Thymus (tissue), 11 donors: ENCODE measurements around the gene KAT7. TPM values are rescaled to one million over a fixed set of nuclear protein-coding genes. Genes with fewer than 3 reads are reported as not detected.

Source experiments
- DNase-seq, 9 donors: peaks; one replicate each; pipeline ENCODE4 v3.0.0-alpha.2; 2013; ENCODE audit warnings: low spot score in 9 of 9, low read depth in 6 of 9, missing footprints in 1 of 9
- H3K27ac ChIP-seq, 2 donors: one replicate each; pipeline ENCODE4 v1.5.1; 2013; ENCODE audit warnings: control low read depth in 1 of 2, low read depth in 1 of 2, low read length in 1 of 2, mild to moderate bottlenecking in 1 of 2, moderate library complexity in 1 of 2
- H3K27me3 ChIP-seq, 2 donors: one replicate each; pipeline ENCODE4 v1.5.1; 2013; ENCODE audit warnings: low read length in 1 of 2; ENCODE audit not compliant: control insufficient read depth in 2 of 2, insufficient read depth in 1 of 2
- H3K36me3 ChIP-seq, 2 donors: one replicate each; pipeline ENCODE4 v1.5.1; 2013; ENCODE audit warnings: low read length in 1 of 2, mild to moderate bottlenecking in 1 of 2, moderate library complexity in 1 of 2; ENCODE audit not compliant: control insufficient read depth in 2 of 2, insufficient read depth in 2 of 2
- H3K4me1 ChIP-seq, 2 donors: one replicate each; pipeline ENCODE4 v1.5.1; 2013; ENCODE audit warnings: low read length in 2 of 2; ENCODE audit not compliant: control insufficient read depth in 2 of 2, insufficient read depth in 2 of 2
- H3K4me3 ChIP-seq, 2 donors: one replicate each; pipeline ENCODE4 v1.5.1; 2013; ENCODE audit warnings: low read length in 2 of 2, control low read depth in 1 of 2, mild to moderate bottlenecking in 1 of 2
- H3K9me3 ChIP-seq, 2 donors: one replicate each; pipeline ENCODE4 v1.5.1; 2013; ENCODE audit warnings: low read length in 1 of 2, mild to moderate bottlenecking in 1 of 2; ENCODE audit not compliant: control insufficient read depth in 2 of 2, insufficient read depth in 1 of 2
- WGBS: extraction: QIAGEN DNeasy Blood & Tissue Kit; methylation state at CpG from one replicate; pipeline ENCODE4 v1.1.7; 2013; 5-methylcytosine and 5-hydroxymethylcytosine counted together
- polyA plus RNA-seq: library from polyadenylated mRNA; stranded (reverse); fragments of 200-250 nt; gene quantifications from one replicate; pipeline ENCODE4 v1.2.3, GENCODE V29; 2013
- total RNA-seq: library from RNA; stranded (reverse); fragments of 120-200 nt; gene quantifications from one replicate; pipeline ENCODE4 v1.2.4, GENCODE V29; 2013
- donor health status: healthy.

The KAT7 gene
- total and polyA plus RNA-seq, 2 donors = 14.2 to 28.9 TPM

DNA sequence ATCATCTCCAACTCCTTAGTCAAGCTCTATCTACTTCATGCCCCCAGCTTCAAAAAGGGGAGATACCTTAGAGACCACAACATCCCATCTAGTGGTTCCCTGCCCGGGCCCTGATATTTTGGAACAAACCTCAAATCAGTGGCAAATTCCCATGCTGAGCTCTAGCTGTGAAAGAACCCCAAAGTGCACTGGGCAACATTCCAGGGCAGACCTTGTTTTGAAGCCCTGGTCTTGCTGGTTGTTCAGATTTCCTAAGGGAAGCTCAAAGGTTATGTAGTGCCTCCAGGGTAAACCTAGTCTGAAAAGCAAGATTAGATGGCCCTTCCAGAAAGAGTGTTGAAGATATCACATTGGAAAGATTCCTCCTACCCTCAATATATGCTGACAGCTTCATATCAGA, 40.8 kb upstream of the KAT7 start:
- H3K36me3 ChIP-seq = no peaks in the 10 kb centered on the region
- DNase-seq = peak in 1 of 9 donors; percentile 25
- H3K4me1 ChIP-seq = peaks cover 66 to 81% of the 10 kb centered on the region in 2 donors
- no peak overlapping the region for H3K4me3 ChIP-seq
- H3K27me3 ChIP-seq = no peaks in the 10 kb centered on the region
- H3K9me3 ChIP-seq = no peaks in the 10 kb centered on the region
- WGBS = 7% methylated on average over 1 of the region's 1 CpG
- peak overlapping the region; percentile 89 to 93 for H3K27ac ChIP-seq

GRCh38 chr17:49748223-49748622, 40.3 kb upstream of the KAT7 start:
- Histone ChIP-seq H3K27ac (peak overlapping the region; percentile 89 to 93), H3K4me3 (peak overlapping the region in 1 of 2 donors; percentile 11), H3K27me3 (no peaks in the 10 kb centered on the region), H3K36me3 (peaks cover 0 to 3% of the 10 kb centered on the region in 2 donors), H3K4me1 (peaks cover 61 to 79% of the 10 kb centered on the region in 2 donors), H3K9me3 (no peaks in the 10 kb centered on the region)
- DNase-seq = peak in 1 of 9 donors; percentile 66
- WGBS = 8% methylated on average over 3 of the region's 3 CpGs

DNA sequence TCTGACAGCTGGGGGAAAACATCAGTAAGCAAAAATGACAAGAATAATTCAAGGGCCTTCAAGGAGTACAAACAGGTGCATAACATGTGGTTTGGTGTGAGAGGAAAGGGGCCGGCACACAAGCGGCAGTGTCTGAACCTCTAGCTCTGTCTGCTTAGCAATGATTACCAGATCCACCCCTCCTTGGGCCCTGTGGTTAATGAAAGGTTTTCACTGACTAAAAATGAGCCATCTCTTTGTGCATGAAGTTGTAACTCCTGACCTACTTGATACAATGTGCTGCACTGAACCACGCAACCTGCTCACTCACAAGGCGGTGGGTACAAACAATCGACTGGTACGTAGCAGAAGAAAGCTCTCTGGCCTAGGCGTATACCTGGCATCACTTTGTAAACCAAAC, 39.7 kb upstream of the KAT7 start:
- peak in 6 of 9 donors; percentile 47 to 83 (median 67) for DNase-seq
- H3K4me1 ChIP-seq = peaks cover 58 to 78% of the 10 kb centered on the region in 2 donors
- peak overlapping the region; percentile 55 to 93 for H3K27ac ChIP-seq
- H3K27me3 ChIP-seq = no peaks in the 10 kb centered on the region
- 5% methylated on average over 7 of the region's 7 CpGs for WGBS
- peaks cover 0 to 3% of the 10 kb centered on the region in 2 donors for H3K36me3 ChIP-seq
- no peak overlapping the region for H3K4me3 ChIP-seq
- no peaks in the 10 kb centered on the region for H3K9me3 ChIP-seq

DNA sequence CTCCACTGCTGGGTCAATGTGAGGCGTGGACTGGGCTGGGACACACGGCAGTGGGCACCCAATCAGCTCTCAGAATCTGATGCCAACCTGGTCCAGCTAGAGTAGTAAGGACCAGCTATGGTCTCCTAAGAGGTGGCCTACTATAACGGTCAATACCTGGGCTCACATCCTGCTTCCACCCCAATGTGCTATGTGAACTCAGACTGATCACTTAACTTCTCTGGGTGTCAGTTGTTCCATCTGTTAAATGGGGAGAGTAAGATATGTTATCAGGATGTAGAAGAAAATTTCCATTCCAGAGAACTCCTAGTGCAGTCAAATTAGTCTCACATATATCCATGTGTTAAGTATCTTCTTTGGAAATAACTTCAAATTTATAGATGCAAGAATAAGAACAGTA, 38.8 kb upstream of the KAT7 start:
- DNase-seq = peak in 1 of 9 donors; percentile 27
- H3K4me1 ChIP-seq = peaks cover 58 to 77% of the 10 kb centered on the region in 2 donors

DNA sequence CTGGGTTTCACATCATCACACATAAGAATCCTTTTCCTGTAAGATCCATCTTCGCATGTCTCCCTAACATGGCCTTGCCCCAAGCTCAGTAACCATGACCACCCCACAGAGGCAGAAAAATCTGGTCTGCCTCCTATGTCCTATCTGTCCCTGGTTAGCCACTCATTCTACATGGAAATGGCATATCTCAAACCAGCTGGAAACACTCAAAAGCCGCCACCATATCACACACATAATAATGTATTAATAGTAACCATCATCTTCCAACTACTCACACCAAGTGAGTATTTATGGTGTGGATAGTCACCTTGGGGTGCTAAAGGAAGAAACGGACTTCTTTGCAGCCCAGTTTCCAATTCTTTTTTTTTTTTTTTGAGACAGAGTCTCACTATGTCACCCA, 36.0 kb upstream of the KAT7 start:
- H3K4me3 ChIP-seq = no peak overlapping the region

More for the DNA sequence above, 38.8 kb upstream of the KAT7 start:
- peak overlapping the region; percentile 76 to 93 for H3K27ac ChIP-seq
- 96% methylated on average over 3 of the region's 3 CpGs for WGBS
- no peaks in the 10 kb centered on the region for H3K9me3 ChIP-seq
- no peaks in the 10 kb centered on the region for H3K27me3 ChIP-seq
- H3K4me3 ChIP-seq = no peak overlapping the region
- H3K36me3 ChIP-seq = peaks cover 0 to 5% of the 10 kb centered on the region in 2 donors

GRCh38 chr17:49753959-49754391, 34.5 kb upstream of the KAT7 start:
- peaks cover 12% of the 10 kb centered on the region in 2 donors for H3K36me3 ChIP-seq
- 32% methylated on average over 8 of the region's 8 CpGs for WGBS
- H3K27me3 ChIP-seq = no peaks in the 10 kb centered on the region
- peak overlapping the region; percentile 18 to 36 for H3K27ac ChIP-seq
- no peak overlapping the region for H3K4me3 ChIP-seq
- no peak for DNase-seq
- H3K9me3 ChIP-seq = no peaks in the 10 kb centered on the region
- H3K4me1 ChIP-seq = peaks cover 47 to 67% of the 10 kb centered on the region in 2 donors

More for the DNA sequence above, 36.0 kb upstream of the KAT7 start:
- H3K36me3 ChIP-seq = peaks cover 4 to 12% of the 10 kb centered on the region in 2 donors
- DNase-seq = no peak
- H3K27ac ChIP-seq = no peak overlapping the region
- 96% methylated on average over 3 of the region's 3 CpGs for WGBS
- peaks cover 56 to 79% of the 10 kb centered on the region in 2 donors for H3K4me1 ChIP-seq
- H3K9me3 ChIP-seq = no peaks in the 10 kb centered on the region
- no peaks in the 10 kb centered on the region for H3K27me3 ChIP-seq

DNA sequence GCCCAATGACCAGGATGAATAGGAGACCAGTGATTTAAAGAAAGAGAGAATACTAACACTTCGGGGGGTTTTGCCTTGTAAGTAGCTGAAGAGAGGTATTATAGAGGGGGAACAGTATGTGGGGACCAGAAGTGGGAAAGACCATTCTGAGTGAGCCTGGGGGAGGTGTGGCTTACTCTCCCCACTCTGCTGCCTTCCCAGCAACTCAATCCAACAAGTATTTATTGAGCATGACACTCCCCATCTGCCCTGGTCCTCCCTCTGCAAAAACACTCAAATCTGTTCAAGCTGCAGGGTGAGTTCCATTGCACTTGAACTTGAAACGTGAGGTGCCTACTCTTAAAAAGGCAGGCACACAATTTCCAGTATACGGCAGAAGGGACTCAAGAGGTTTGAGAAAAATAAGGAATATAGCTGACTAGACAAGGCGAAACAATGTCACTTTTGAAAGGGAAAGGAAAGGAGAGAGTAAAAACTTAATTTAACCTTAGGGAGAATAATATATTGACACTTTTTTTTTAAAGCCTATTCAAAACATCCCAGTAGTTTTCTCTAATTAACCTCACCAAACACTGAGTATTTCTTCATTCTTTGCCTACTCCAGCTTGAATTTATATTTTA, 32.7 kb upstream of the KAT7 start:
- Histone ChIP-seq H3K27ac (peak overlapping the region in 1 of 2 donors; percentile 25), H3K4me1 (peaks cover 48 to 53% of the 10 kb centered on the region in 2 donors)

GRCh38 chr17:49756323-49757150, 31.9 kb upstream of the KAT7 start:
- no peaks in the 10 kb centered on the region for H3K9me3 ChIP-seq
- WGBS = 78% methylated on average over 9 of the region's 9 CpGs
- H3K4me1 ChIP-seq = peaks cover 56 to 61% of the 10 kb centered on the region in 2 donors
- no peaks in the 10 kb centered on the region for H3K27me3 ChIP-seq
- H3K36me3 ChIP-seq = peaks cover 16 to 17% of the 10 kb centered on the region in 2 donors
- peak overlapping the region; percentile 64 to 68 for H3K27ac ChIP-seq
- H3K4me3 ChIP-seq = no peak overlapping the region
- DNase-seq = peak in 1 of 9 donors; percentile 67

More for the DNA sequence above, 32.7 kb upstream of the KAT7 start:
- DNase-seq = no peak
- Histone ChIP-seq H3K9me3 (no peaks in the 10 kb centered on the region), H3K36me3 (peaks cover 16 to 17% of the 10 kb centered on the region in 2 donors), H3K4me3 (no peak overlapping the region), H3K27me3 (no peaks in the 10 kb centered on the region)
- WGBS = 95% methylated on average over 4 of the region's 4 CpGs
